Measurements from ENCODE around the gene SLC35F3. TPM values are rescaled to one million over a fixed set of nuclear protein-coding genes. Genes with fewer than 3 reads are reported as not detected.
"Not testable (repeated sequence)": the region's sequence is repeated elsewhere in the genome, so short reads cannot be mapped to it uniquely, and the experiment has no call there.

SLC35F3 gene
- total RNA-seq, 1 experiment from 2014 or later = 8.1 TPM

GRCh38 chr1:234355782-234356510, 451.5 kb downstream of the SLC35F3 start:
- no peak for DNase-seq (ENCODE audit: low read depth)

GRCh38 chr1:234356615-234357269, 452.3 kb downstream of the SLC35F3 start:
- DNase-seq (ENCODE audit: low read depth) = not testable (repeated sequence)

DNA sequence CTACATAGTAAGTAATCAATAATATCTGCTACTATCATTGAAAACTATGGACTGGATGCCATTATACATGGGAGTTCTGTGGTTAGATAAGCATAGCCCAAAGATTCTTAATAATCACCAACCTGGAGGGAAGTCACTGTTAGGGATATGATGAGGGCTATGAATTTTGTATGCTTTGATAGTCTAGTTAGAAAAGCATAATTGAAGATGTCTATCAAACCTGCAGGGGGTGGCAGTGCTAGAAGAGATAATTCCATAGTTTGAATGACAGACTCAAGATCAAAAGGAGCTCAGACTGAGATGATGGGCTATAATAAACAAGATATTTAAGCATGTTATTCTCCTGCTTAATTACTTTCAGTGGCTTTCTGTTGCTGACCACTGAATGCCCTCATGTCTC, 453.4 kb downstream of the SLC35F3 start:
- no peak for DNase-seq (ENCODE audit: low read depth)

- no peak for DNase-seq (ENCODE audit: low read depth)
These were observed 456.7 kb downstream of the SLC35F3 start for GRCh38 chr1:234361102-234361603.

DNA sequence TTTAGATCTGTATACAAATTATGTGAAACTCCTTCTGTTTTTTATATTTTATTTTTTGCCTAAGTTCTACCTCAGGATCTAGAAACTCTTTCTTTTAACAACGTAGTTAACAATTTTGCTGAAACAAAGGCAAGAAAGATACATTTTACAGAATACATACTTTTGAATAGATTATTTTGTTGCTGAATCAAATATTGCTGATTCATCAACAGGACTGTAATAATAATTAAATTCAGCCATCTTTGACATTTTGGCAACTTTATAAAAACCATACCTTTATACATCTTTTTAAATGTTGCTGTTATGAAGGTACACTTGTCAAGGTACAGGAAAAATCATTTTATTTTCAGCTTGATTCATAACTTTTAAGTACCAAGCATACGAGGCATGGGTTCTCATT, 458.1 kb downstream of the SLC35F3 start:
- DNase-seq (ENCODE audit: low read depth) = no peak

GRCh38 chr1:234368320-234369032, 464.0 kb downstream of the SLC35F3 start:
- DNase-seq (ENCODE audit: low read depth) = no peak

DNA sequence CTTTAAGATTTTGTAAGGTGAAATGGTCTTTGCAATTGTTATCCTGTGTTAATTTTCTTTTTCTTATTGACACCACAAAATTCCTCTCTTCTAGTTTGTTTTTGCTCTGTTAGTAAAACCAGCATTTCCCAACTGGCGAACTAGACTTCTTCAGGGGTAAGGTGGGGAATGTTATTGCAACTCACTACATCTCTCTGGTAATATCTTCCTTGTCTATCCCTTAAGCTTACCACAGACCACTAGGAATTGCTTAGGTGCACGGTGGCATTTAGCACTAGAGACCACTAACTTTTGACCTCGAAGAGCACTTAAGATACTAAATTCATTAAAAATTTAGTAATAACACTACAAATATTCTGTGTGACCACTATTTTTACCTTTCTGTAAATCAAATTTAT, 464.6 kb downstream of the SLC35F3 start:
- DNase-seq (ENCODE audit: low read depth) = no peak

GRCh38 chr1:234369784-234370183, 465.3 kb downstream of the SLC35F3 start:
- DNase-seq (ENCODE audit: low read depth) = peak; percentile 41

DNA sequence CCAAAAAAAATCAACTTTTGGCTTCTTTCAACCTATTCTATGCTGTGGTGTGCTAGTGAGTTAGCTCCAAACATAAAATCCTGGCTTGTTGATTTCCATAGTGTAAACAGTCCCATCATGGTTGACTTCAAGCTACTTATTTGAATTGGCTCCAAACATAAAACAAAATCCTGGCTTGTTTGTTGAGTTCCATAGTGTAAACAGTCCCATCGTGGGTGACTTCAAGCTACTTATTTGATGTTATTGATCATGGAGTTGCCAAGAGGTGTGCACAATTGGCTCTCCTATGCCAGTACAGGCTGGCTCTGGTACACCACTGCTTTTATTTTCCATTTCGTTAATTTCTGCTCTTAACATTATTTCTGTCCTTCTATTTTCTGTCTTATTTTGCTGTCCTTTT, 466.9 kb downstream of the SLC35F3 start:
- DNase-seq (ENCODE audit: low read depth) = no peak

DNA sequence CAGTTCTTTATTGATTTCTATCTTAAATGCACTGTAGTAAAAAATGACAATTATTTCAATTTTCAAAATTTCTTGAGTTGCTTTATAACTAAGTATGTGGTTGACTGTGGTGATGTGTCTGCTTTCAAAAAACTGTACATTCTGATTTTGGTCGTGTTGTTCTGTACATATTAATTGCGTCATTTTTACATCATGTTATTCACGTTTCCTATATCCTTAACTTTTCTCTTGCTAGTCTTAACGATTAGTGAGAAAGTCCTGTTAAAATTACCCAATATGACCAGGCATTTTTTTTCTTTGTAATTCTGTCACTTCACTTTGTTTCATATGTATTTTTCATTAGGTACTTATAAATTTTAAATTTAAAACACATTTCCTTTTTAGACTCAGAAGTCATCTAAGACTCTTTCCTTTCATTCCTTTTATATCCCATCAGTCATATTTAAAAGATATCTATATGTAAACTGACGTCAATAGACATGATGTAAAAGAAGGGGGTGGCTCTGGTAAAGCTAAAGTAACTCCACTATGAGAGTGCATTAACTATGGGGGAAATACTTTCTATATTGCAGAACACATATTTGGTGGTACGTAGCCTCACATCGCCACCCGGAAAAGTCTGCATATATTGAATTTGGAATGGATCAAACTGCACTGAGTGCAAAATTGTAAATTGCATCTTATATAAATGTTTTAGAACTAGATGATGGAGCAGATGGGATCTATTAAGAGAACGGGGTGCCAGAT, 467.7 kb downstream of the SLC35F3 start:
- DNase-seq (ENCODE audit: low read depth) = no peak

DNA sequence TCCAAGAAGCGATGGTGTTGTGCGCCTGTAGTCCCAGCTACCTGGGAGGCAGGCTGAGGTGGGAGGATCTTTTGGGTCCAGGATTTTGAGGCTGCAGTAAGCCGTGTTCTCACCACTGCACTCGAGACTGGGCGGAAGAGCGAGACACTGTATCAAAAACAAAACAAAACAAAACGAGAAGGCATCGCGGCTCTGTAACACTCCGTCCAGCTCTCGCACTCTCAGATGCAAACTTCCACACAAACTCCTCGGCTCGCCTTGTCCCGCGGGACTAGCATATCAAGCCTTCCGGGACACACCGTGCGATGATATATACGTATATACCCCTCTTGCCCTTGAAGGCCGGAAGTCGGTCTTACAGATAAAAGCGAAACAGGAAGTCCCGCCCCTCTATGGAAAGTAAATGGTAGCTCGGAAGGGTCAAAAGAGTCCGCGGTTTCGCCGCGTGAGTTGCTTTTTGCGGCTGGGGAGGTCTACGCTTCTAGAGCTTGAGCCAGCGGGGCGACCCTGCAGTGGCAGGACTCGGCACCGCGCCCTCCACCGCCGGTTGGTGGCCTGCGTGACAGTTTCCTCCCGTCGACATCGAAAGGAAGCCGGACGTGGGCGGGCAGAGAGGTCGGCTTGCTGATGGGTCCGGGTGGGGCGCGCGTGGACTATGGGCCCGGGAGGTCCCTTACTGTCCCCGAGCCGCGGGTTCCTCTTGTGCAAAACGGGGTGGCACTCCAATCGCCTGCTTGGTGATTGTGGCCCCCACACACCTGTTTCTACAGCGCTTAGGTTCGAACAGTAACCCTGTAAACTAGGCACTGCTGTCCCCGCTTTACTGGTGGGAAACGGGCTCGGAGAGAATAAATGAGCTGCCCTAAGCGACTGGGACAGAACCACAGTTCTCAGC, 468.8 kb downstream of the SLC35F3 start, which contains the start of gene COA6:
COA6 (plus strand) TSS at position 393 of the 895 bp plus-strand sequence; CDS start at position 404, 11 bp downstream.
- peak; percentile 96 for DNase-seq (ENCODE audit: low read depth)

DNA sequence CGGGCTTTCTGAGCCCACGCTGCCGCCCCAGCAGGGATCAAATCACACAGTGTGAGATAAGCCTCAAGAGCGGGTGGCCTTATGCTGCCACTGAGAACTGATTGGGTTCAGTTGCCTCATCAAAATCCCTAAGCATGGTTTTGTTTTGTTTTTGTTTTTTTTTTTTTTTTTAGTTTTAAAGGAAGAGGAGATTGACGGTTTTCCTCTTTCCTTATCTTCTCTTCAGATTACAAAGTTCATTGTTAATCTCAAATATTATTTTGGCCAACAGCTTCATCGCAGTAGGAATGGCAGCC, 469.4 kb downstream of the SLC35F3 start:
- DNase-seq (ENCODE audit: low read depth) = no peak

Small RNAs within 50 kb of the gene (small RNA-seq; reads per million reads assigned to genes)
- gene MIR4671 = 0.27 reads per million, percentile 24 among the genes with 10 or more reads in this experiment

Measured in HT1080 (cell line).